K562 (cell line): ENCODE results near the gene GYG2. TPM values are rescaled to one million over a fixed set of nuclear protein-coding genes. Genes with fewer than 3 reads are reported as not detected.

Source experiments
- ATAC-seq: fragments of 200-7000 bp; cut with Tn5 transposase; 3 replicates; pipeline ENCODE4 v1.9.1; 2020; ENCODE audit warnings: moderate library complexity
- BruUV-seq: library from RNA; stranded (reverse); fragments of 400-500 nt; replicated peaks from 2 replicates; lab custom pipeline; 2021; lab: Mats Ljungman, UMichigan
- CTCF ChIA-PET: fragments of 300-600 bp; formaldehyde crosslinking; extraction: SDS; loops from one replicate; lab custom pipeline; 2021; ENCODE audit warnings: low intra/inter-chr PET ratio; lab: Yijun Ruan, JAX
- POLR2A ChIA-PET: fragments of 300-600, 350-650 bp; sonication (Branson Sonifier 250); formaldehyde crosslinking; extraction: SDS; loops from one replicate; lab custom pipeline; 2021; ENCODE audit warnings: antibody characterized with exemption, inconsistent platforms; lab: Yijun Ruan, JAX
- DNase-seq, 4 experiments: peaks; one replicate each; pipeline versions ENCODE4 v3.0.0 to v3.0.0-alpha.2; 2011 to 2018; ENCODE audit warnings: low spot score in 3 of 4, mixed read lengths in 3 of 4; ENCODE audit errors: extremely low read depth in 1 of 4
- FAIRE-seq: peaks from 2 replicates; lab custom pipeline; 2011; peaks lifted over from hg19 to GRCh38; lab: Jason Lieb, UNC
- H2AFZ ChIP-seq: 2 replicates; pipeline ENCODE4 v1.6.0; 2011; ENCODE audit warnings: low read depth, low read length, control low read depth, inconsistent platforms
- H3K27ac ChIP-seq: fragments of 200-600 bp; 3 replicates; pipeline ENCODE4 v1.8.0; 2011; ENCODE audit warnings: low read depth, mild to moderate bottlenecking, control low read depth, inconsistent platforms, low read length, moderate library complexity, mixed read lengths; ENCODE audit errors: extremely low read depth
- H3K27me3 ChIP-seq, 2 experiments: fragments of 300-600 bp in 1 of 2; 2 replicates in 1 of 2; 3 replicates in 1 of 2; pipeline versions ENCODE4 v1.6.0 to v1.8.0; 2011; ENCODE audit warnings: inconsistent platforms in 2 of 2, low read length in 2 of 2, mild to moderate bottlenecking in 1 of 2, mixed read lengths in 1 of 2, moderate library complexity in 1 of 2; ENCODE audit not compliant: control insufficient read depth in 2 of 2, insufficient read depth in 2 of 2
- H3K36me3 ChIP-seq: fragments of 300-600 bp; 3 replicates; pipeline ENCODE4 v1.8.0; 2011; ENCODE audit warnings: mild to moderate bottlenecking, low read length, inconsistent platforms; ENCODE audit not compliant: control insufficient read depth, insufficient read depth
- H3K4me1 ChIP-seq, 2 experiments: fragments of 200-600 bp in 1 of 2; replicated peaks in 1 of 2; 2 replicates in 1 of 2; 3 replicates in 1 of 2; pipeline versions ENCODE4 v1.5.1 to v1.8.0; 2011; ENCODE audit warnings: inconsistent platforms in 2 of 2, low read length in 2 of 2, mild to moderate bottlenecking in 1 of 2, mixed read lengths in 1 of 2, moderate library complexity in 1 of 2; ENCODE audit not compliant: control insufficient read depth in 2 of 2, insufficient read depth in 2 of 2
- H3K4me2 ChIP-seq: 2 replicates; pipeline ENCODE4 v1.6.1; 2011; ENCODE audit warnings: low read length, control low read depth, inconsistent platforms, mixed read lengths; ENCODE audit not compliant: insufficient read depth
- H3K4me3 ChIP-seq: fragments of 200-600 bp; sonication (generic), shearing (Covaris generic); 2 replicates; pipeline ENCODE4 v1.5.1; 2016; ENCODE audit warnings: control low read depth, inconsistent platforms
- H3K79me2 ChIP-seq: fragments of 200-600 bp; 3 replicates; pipeline ENCODE4 v1.8.0; 2011; ENCODE audit warnings: low read length, inconsistent platforms; ENCODE audit not compliant: control insufficient read depth, insufficient read depth
- H3K9ac ChIP-seq, 2 experiments: 2 replicates each; pipeline versions ENCODE4 v1.6.0 to v1.6.1; 2011; ENCODE audit warnings: low read depth in 2 of 2, low read length in 2 of 2, control low read depth in 1 of 2, inconsistent platforms in 1 of 2, mild to moderate bottlenecking in 1 of 2, mixed read lengths in 1 of 2; ENCODE audit not compliant: insufficient read depth in 1 of 2
- H3K9me1 ChIP-seq: one replicate; pipeline ENCODE4 v1.6.0; 2011; ENCODE audit warnings: inconsistent platforms, mild to moderate bottlenecking, low read length, moderate library complexity; ENCODE audit not compliant: control insufficient read depth, insufficient read depth
- H3K9me3 ChIP-seq: replicated peaks from 2 replicates; pipeline ENCODE4 v1.5.1; 2011; ENCODE audit warnings: low read depth, low read length, inconsistent platforms; ENCODE audit not compliant: control insufficient read depth, insufficient read depth
- H4K20me1 ChIP-seq: replicated peaks from 2 replicates; pipeline ENCODE4 v1.6.1; 2011; ENCODE audit warnings: low read length, inconsistent platforms, mixed read lengths; ENCODE audit not compliant: control insufficient read depth, insufficient read depth
- FOXA1 ChIP-seq: fragments of 450-650 bp; IDR thresholded peaks from 2 replicates; pipeline ENCODE4 v1.6.1; 2016; ENCODE audit warnings: mild to moderate bottlenecking, borderline replicate concordance
- HBP1 ChIP-seq: fragments of 450-650 bp; formaldehyde crosslinking; IDR thresholded peaks from 2 replicates; pipeline ENCODE4 v1.4.0; 2022; ENCODE audit warnings: missing genetic modification characterization
- HOXB6 ChIP-seq: fragments of 250-450 bp; sonication (Bioruptor Pico); IDR thresholded peaks from 2 replicates; pipeline ENCODE4 v1.5.1; 2022; ENCODE audit warnings: mild to moderate bottlenecking, borderline replicate concordance
- POU5F1 ChIP-seq: fragments of 150-350 bp; IDR thresholded peaks from 2 replicates; pipeline ENCODE4 v1.6.1; 2014; ENCODE audit warnings: borderline replicate concordance, low read length, low read depth, mild to moderate bottlenecking; ENCODE audit not compliant: partially characterized antibody
- PREB ChIP-seq: sonication (generic); formaldehyde crosslinking; IDR thresholded peaks from 2 replicates; pipeline ENCODE4 v1.8.1; 2023; ENCODE audit warnings: mild to moderate bottlenecking, missing genetic modification reagents
- SIX5 ChIP-seq, 2 experiments: IDR thresholded peaks; 2 replicates each; pipeline ENCODE4 v1.6.1; 2011; ENCODE audit warnings: low read length in 2 of 2, borderline replicate concordance in 1 of 2, low read depth in 1 of 2, mild to moderate bottlenecking in 1 of 2, moderate library complexity in 1 of 2; ENCODE audit not compliant: insufficient read depth in 1 of 2
- SREBF1 ChIP-seq: fragments of 150-350 bp; IDR thresholded peaks from 2 replicates; pipeline ENCODE4 v1.6.1; 2014; ENCODE audit warnings: antibody characterized with exemption, low read depth, low read length, borderline replicate concordance
- XRCC4 ChIP-seq: IDR thresholded peaks from one replicate; pipeline ENCODE4 v1.6.1; 2011; ENCODE audit not compliant: insufficient read depth, insufficient read length; ENCODE audit errors: extremely low read depth
- ZNF347 ChIP-seq: fragments of 450-650 bp; formaldehyde crosslinking; IDR thresholded peaks from 2 replicates; pipeline ENCODE4 v1.4.0; 2020; ENCODE audit warnings: low read depth, mild to moderate bottlenecking, moderate library complexity
- ZNF395 ChIP-seq: fragments of 200-800 bp; sonication (Bioruptor generic); IDR thresholded peaks from 2 replicates; pipeline ENCODE4 v1.6.1; 2017; ENCODE audit warnings: missing genetic modification characterization, missing compliant biosample characterization
- ZNF445 ChIP-seq: fragments of 250-450 bp; sonication (Bioruptor Pico); IDR thresholded peaks from 2 replicates; pipeline ENCODE4 v1.4.0; 2020; ENCODE audit warnings: low read depth, mild to moderate bottlenecking, moderate library complexity
- WGBS: fragments of 100-300 bp; shearing (Covaris generic); methylation state at CpG from one replicate; pipeline ENCODE4 v1.1.6; 2016; ENCODE audit warnings: low coverage, mixed read lengths; ENCODE audit not compliant: insufficient coverage; ENCODE audit errors: missing lambda C conversion rate; 5-methylcytosine and 5-hydroxymethylcytosine counted together
- in situ Hi-C: fragments of 300-500 bp; cut with MboI; formaldehyde crosslinking; loops from 4 replicates; pipeline ENCODE4 v1.15.0; 2018; ENCODE audit warnings: inconsistent platforms, mixed read lengths
- intact Hi-C: fragments of 100-400 bp; cut with micrococcal nuclease; formaldehyde crosslinking; loops from 2 replicates; pipeline ENCODE4 v1.14.2; 2022
- polyA plus RNA-seq, 8 experiments: library from polyadenylated mRNA; depleted of rRNA in 4 of 8; stranded (reverse) in 5 of 8; unstranded in 3 of 8; fragments of >200 nt; fragmentation: Nextera tagmentation in 2 of 8; fragmentation: Illumina TruSeq in 1 of 8; extraction: Ambion mirVana in 2 of 8; extraction: Trizol in 1 of 8; gene quantifications; 2 replicates each; pipeline versions ENCODE4 v1.2.1 to v1.2.3, GENCODE V29; 2011 to 2014; ENCODE audit warnings: inconsistent platforms in 1 of 8, missing spikeins in 1 of 8
- total RNA-seq, 7 experiments: library from RNA; depleted of rRNA in 6 of 7; stranded (reverse); fragments of >200 nt in 6 of 7; fragmentation: Illumina TruSeq in 2 of 7; extraction: Trizol in 2 of 7; gene quantifications; 2 replicates each; pipeline versions ENCODE4 v1.2.1 to v1.2.3, GENCODE V29; 2011 to 2021; ENCODE audit warnings: low replicate concordance in 1 of 7
- TF ChIP-seq, protein P1 (sequence below): fragments of 250-450 bp; sonication (Bioruptor Pico); IDR thresholded peaks from 2 replicates; pipeline ENCODE4 v1.4.0; 2020; ENCODE audit warnings: mild to moderate bottlenecking, moderate library complexity
- TF ChIP-seq, protein P2 (sequence below): fragments of 450-650 bp; formaldehyde crosslinking; IDR thresholded peaks from 2 replicates; pipeline ENCODE4 v1.4.0; 2020; ENCODE audit warnings: mild to moderate bottlenecking, moderate library complexity

The GYG2 gene
- total and polyA plus RNA-seq, 9 of the 15 experiments (the other 6 are each of a cell fraction or from before 2014, with no cell fraction given), result 0.24 to 4.4 (median 2.9) TPM

DNA sequence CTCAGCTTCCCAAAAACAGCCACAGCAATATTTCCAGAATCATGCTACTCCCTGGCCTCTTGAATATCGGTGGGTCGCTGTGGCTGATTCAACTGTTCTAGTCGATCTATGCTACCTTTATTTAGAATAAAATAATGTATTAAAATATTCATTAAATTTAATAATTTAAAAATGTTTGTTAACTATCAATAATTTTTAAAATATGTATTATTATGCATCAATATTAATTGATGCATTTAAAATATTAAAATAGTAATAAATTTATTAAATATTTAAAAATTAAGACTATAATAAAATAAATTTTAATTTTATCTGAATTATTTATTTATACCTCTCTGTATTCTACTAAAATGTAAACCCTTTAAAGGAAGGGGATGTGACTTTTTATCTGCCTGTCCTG lies 81.4 kb downstream of the GYG2 start:
- Histone ChIP-seq H3K36me3 (no peaks in the 10 kb centered on the region), H2AFZ (no peak overlapping the region), H4K20me1 (no peaks in the 10 kb centered on the region), H3K4me3 (no peak overlapping the region), H3K4me1 (peaks cover 0 to 3% of the 10 kb centered on the region in 2 experiments; a peak in 2 of 5 replicates), H3K9ac (no peak overlapping the region), H3K4me2 (no peak overlapping the region), H3K9me3 (no peaks in the 10 kb centered on the region), H3K27ac (no peak overlapping the region), H3K9me1 (no peaks in the 10 kb centered on the region), H3K27me3 (no peaks in the 10 kb centered on the region; a peak in 1 of 5 replicates), H3K79me2 (no peaks in the 10 kb centered on the region)
- in situ Hi-C loops, result no loop called here
- DNase-seq (no peak), ATAC-seq (no peak), FAIRE-seq (no peak)
- ChIA-PET POLR2A (no interaction called here), CTCF (no interaction called here)
- BruUV-seq, result no TSS peak
- intact Hi-C loops, result no loop called here
- 51% methylated on average over 3 of the region's 3 CpGs for WGBS
- TF ChIP-seq ZNF445 (CRISPR knock-in tag) (no peak), SREBF1 (no peak), HBP1 (CRISPR knock-in tag) (no peak), FOXA1 (no peak), POU5F1 (no peak), HOXB6 (CRISPR knock-in tag) (no peak), SIX5 (IDR thresholded peaks at IDR 0.05; ENCODE audit: borderline replicate concordance in 1 of 2, insufficient read depth in 1 of 2, low read depth in 1 of 2, low read length in 2 of 2) (no peak), XRCC4 (no peak), ZNF395 (CRISPR knock-in tag) (no peak), PREB (CRISPR knock-in tag) (no peak), ZNF347 (no peak)
- TF ChIP-seq, protein P1, sequence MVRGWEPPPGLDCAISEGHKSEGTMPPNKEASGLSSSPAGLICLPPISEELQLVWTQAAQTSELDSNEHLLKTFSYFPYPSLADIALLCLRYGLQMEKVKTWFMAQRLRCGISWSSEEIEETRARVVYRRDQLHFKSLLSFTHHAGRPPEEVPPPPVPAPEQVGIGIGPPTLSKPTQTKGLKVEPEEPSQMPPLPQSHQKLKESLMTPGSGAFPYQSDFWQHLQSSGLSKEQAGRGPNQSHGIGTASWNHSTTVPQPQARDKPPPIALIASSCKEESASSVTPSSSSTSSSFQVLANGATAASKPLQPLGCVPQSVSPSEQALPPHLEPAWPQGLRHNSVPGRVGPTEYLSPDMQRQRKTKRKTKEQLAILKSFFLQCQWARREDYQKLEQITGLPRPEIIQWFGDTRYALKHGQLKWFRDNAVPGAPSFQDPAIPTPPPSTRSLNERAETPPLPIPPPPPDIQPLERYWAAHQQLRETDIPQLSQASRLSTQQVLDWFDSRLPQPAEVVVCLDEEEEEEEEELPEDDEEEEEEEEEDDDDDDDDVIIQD (CRISPR knock-in tag), result no peak
- TF ChIP-seq, protein P2, sequence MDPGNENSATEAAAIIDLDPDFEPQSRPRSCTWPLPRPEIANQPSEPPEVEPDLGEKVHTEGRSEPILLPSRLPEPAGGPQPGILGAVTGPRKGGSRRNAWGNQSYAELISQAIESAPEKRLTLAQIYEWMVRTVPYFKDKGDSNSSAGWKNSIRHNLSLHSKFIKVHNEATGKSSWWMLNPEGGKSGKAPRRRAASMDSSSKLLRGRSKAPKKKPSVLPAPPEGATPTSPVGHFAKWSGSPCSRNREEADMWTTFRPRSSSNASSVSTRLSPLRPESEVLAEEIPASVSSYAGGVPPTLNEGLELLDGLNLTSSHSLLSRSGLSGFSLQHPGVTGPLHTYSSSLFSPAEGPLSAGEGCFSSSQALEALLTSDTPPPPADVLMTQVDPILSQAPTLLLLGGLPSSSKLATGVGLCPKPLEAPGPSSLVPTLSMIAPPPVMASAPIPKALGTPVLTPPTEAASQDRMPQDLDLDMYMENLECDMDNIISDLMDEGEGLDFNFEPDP, result no peak
